ENCODE measurements around the gene SYS1.
A peak's percentile ranks its signal among the peaks of the same experiment; 100 is the strongest.
"Not testable (repeated sequence)": the region's sequence is repeated elsewhere in the genome, so short reads cannot be mapped to it uniquely, and the experiment has no call there.

The SYS1 gene

GRCh38 chr20:45340236-45340847, 22.6 kb upstream of the SYS1 start:
- DNase-seq = no peak

GRCh38 chr20:45340951-45341350, 22.0 kb upstream of the SYS1 start:
- no peak for DNase-seq

- DNase-seq = no peak
These were observed 21.4 kb upstream of the SYS1 start for GRCh38 chr20:45341579-45341938.

- DNase-seq = peak in 11 of 14 donors; percentile 21 to 76 (median 60)
These were observed 20.8 kb upstream of the SYS1 start for GRCh38 chr20:45341939-45342854.

- no peak for DNase-seq
These were observed 20.0 kb upstream of the SYS1 start for GRCh38 chr20:45342855-45343531.

GRCh38 chr20:45343532-45344167, 19.3 kb upstream of the SYS1 start:
- DNase-seq = no peak

GRCh38 chr20:45344168-45344860, 18.6 kb upstream of the SYS1 start:
- peak in 10 of 14 donors; percentile 9 to 80 (median 56) for DNase-seq

GRCh38 chr20:45345104-45345936, 17.6 kb upstream of the SYS1 start:
- peak in 1 of 14 donors; percentile 9 for DNase-seq

- DNase-seq = no peak
These were observed 16.7 kb upstream of the SYS1 start for GRCh38 chr20:45346291-45346718.

- DNase-seq = no peak
These were observed 16.1 kb upstream of the SYS1 start for GRCh38 chr20:45346851-45347250.

- DNase-seq = no peak
These were observed 15.5 kb upstream of the SYS1 start for GRCh38 chr20:45347297-45347935.

GRCh38 chr20:45347936-45348778, 14.8 kb upstream of the SYS1 start, which contains the start of gene SDC4:
SDC4 (minus strand) TSS chr20:45348424; CDS start chr20:45348384, 40 bp downstream.
- peak in 6 of 14 donors; percentile 14 to 64 (median 24) for DNase-seq

- no peak for DNase-seq
These were observed 12.7 kb upstream of the SYS1 start for GRCh38 chr20:45350217-45350616.

GRCh38 chr20:45350795-45351194, 12.2 kb upstream of the SYS1 start:
- not testable (repeated sequence) for DNase-seq

GRCh38 chr20:45352729-45353128, 10.2 kb upstream of the SYS1 start:
- no peak for DNase-seq

GRCh38 chr20:45353746-45354145, 9.2 kb upstream of the SYS1 start:
- no peak for DNase-seq

GRCh38 chr20:45354423-45355208, 8.3 kb upstream of the SYS1 start:
- DNase-seq = peak in 1 of 14 donors; percentile 11

- no peak for DNase-seq
These were observed 7.5 kb upstream of the SYS1 start for GRCh38 chr20:45355209-45356084.

Data from C1 segment of cervical spinal cord (tissue), 14 donors.